H9 (cell line): Measurements from ENCODE around the gene FOLR2. TPM values are rescaled to one million over a fixed set of nuclear protein-coding genes. Genes with fewer than 3 reads are reported as not detected.

Experiments used
- DNase-seq: peaks from one replicate; pipeline ENCODE4 v3.0.0-alpha.2; 2017
- H2AFZ ChIP-seq: one replicate; pipeline ENCODE4 v1.6.1; 2013; ENCODE audit warnings: mild to moderate bottlenecking, low read length, control low read depth, moderate library complexity
- H2AK5ac ChIP-seq: 2 replicates; pipeline ENCODE4 v1.6.1; 2013; ENCODE audit warnings: low read length, control low read depth, mixed read lengths; ENCODE audit not compliant: insufficient read length
- H2BK120ac ChIP-seq: one replicate; pipeline ENCODE4 v1.6.1; 2013; ENCODE audit warnings: low read depth, mild to moderate bottlenecking, low read length, control low read depth, inconsistent platforms; ENCODE audit not compliant: poor library complexity, severe bottlenecking
- H2BK12ac ChIP-seq: 2 replicates; pipeline ENCODE4 v1.6.1; 2013; ENCODE audit warnings: low read length, control low read depth, mixed read lengths, low read depth; ENCODE audit not compliant: insufficient read length
- H2BK15ac ChIP-seq: 2 replicates; pipeline ENCODE4 v1.6.1; 2013; ENCODE audit warnings: low read depth, low read length, control low read depth
- H2BK20ac ChIP-seq: one replicate; pipeline ENCODE4 v1.6.1; 2013; ENCODE audit warnings: low read depth, mild to moderate bottlenecking, low read length, control low read depth, inconsistent platforms; ENCODE audit not compliant: poor library complexity, severe bottlenecking
- H2BK5ac ChIP-seq: 2 replicates; pipeline ENCODE4 v1.6.1; 2013; ENCODE audit warnings: low read length, control low read depth, mixed read lengths; ENCODE audit not compliant: insufficient read length
- H3K14ac ChIP-seq: 2 replicates; pipeline ENCODE4 v1.6.1; 2013; ENCODE audit warnings: low read length, control low read depth; ENCODE audit not compliant: insufficient read depth
- H3K18ac ChIP-seq: 2 replicates; pipeline ENCODE4 v1.6.1; 2013; ENCODE audit warnings: low read depth, mild to moderate bottlenecking, mixed read lengths, low read length, control low read depth; ENCODE audit not compliant: insufficient read length
- H3K23ac ChIP-seq: 2 replicates; pipeline ENCODE4 v1.6.1; 2013; ENCODE audit warnings: low read length, control low read depth, mixed read lengths, low read depth; ENCODE audit not compliant: insufficient read length
- H3K23me2 ChIP-seq: 2 replicates; pipeline ENCODE4 v1.6.1; 2013; ENCODE audit warnings: low read depth, mild to moderate bottlenecking, mixed read lengths, low read length, control low read depth; ENCODE audit not compliant: insufficient read length, poor library complexity, severe bottlenecking
- H3K27ac ChIP-seq: 2 replicates; pipeline ENCODE4 v1.5.1; 2013; ENCODE audit warnings: low read length, control low read depth, mixed read lengths, low read depth; ENCODE audit not compliant: insufficient read length
- H3K27me3 ChIP-seq: 2 replicates; pipeline ENCODE4 v1.6.1; 2013; ENCODE audit warnings: low read length, control low read depth, inconsistent platforms; ENCODE audit not compliant: insufficient read depth
- H3K4ac ChIP-seq: 2 replicates; pipeline ENCODE4 v1.6.1; 2013; ENCODE audit warnings: low read depth, mild to moderate bottlenecking, control low read depth, inconsistent platforms, low read length, moderate library complexity
- H3K4me1 ChIP-seq: 2 replicates; pipeline ENCODE4 v1.6.1; 2013; ENCODE audit warnings: low read length, control low read depth, inconsistent platforms; ENCODE audit not compliant: insufficient read depth
- H3K4me2 ChIP-seq: 2 replicates; pipeline ENCODE4 v1.6.1; 2013; ENCODE audit warnings: low read length, control low read depth, mixed read lengths; ENCODE audit not compliant: insufficient read length, insufficient read depth
- H3K56ac ChIP-seq: 2 replicates; pipeline ENCODE4 v1.6.1; 2013; ENCODE audit warnings: low read depth, mild to moderate bottlenecking, mixed read lengths, low read length, control low read depth; ENCODE audit not compliant: insufficient read length
- H3K79me1 ChIP-seq: 2 replicates; pipeline ENCODE4 v1.6.1; 2013; ENCODE audit warnings: low read depth, mild to moderate bottlenecking, moderate library complexity, low read length, control low read depth, inconsistent platforms; ENCODE audit not compliant: insufficient read depth, poor library complexity, severe bottlenecking
- H3K79me2 ChIP-seq: 2 replicates; pipeline ENCODE4 v1.6.1; 2013; ENCODE audit warnings: low read length, control low read depth, inconsistent platforms; ENCODE audit not compliant: insufficient read depth
- H3K9ac ChIP-seq: 2 replicates; pipeline ENCODE4 v1.6.1; 2013; ENCODE audit warnings: low read length, control low read depth, mixed read lengths; ENCODE audit not compliant: insufficient read length; ENCODE audit errors: extremely low read depth
- H3K9me3 ChIP-seq: one replicate; pipeline ENCODE4 v1.6.1; 2013; ENCODE audit warnings: low read depth, low read length, inconsistent platforms; ENCODE audit not compliant: control insufficient read depth
- H3T11ph ChIP-seq: one replicate; pipeline ENCODE4 v1.6.1; 2013; ENCODE audit warnings: mild to moderate bottlenecking, low read length, control low read depth, inconsistent platforms
- H4K20me1 ChIP-seq: one replicate; pipeline ENCODE4 v1.6.1; 2013; ENCODE audit not compliant: control insufficient read depth, insufficient read length, insufficient read depth
- H4K5ac ChIP-seq: 2 replicates; pipeline ENCODE4 v1.6.1; 2013; ENCODE audit warnings: low read depth, mild to moderate bottlenecking, mixed read lengths, low read length, control low read depth; ENCODE audit not compliant: insufficient read length
- H4K8ac ChIP-seq: replicated peaks from 2 replicates; pipeline ENCODE4 v1.6.1; 2013; ENCODE audit warnings: low read length, control low read depth, mixed read lengths, low read depth; ENCODE audit not compliant: insufficient read length
- H4K91ac ChIP-seq: 2 replicates; pipeline ENCODE4 v1.6.1; 2013; ENCODE audit warnings: low read depth, mild to moderate bottlenecking, moderate library complexity, mixed read lengths, low read length, control low read depth; ENCODE audit not compliant: insufficient read length
- H3K27ac Mint-ChIP-seq, 3 experiments: 2 replicates in 2 of 3; 3 replicates in 1 of 3; pipeline ENCODE4 v1.8.0; 2020 to 2021; ENCODE audit warnings: mixed read lengths in 3 of 3, mild to moderate bottlenecking in 1 of 3, moderate library complexity in 1 of 3
- H3K27me3 Mint-ChIP-seq: 2 replicates; pipeline ENCODE4 v1.8.0; 2021; ENCODE audit warnings: low read depth, mild to moderate bottlenecking, moderate library complexity, mixed read lengths
- H3K36me3 Mint-ChIP-seq, 3 experiments: 2 replicates in 2 of 3; 3 replicates in 1 of 3; pipeline ENCODE4 v1.8.0; 2020 to 2021; ENCODE audit warnings: low read depth in 3 of 3, mixed read lengths in 3 of 3; ENCODE audit not compliant: insufficient read depth in 1 of 3
- H3K4me1 Mint-ChIP-seq, 2 experiments: 2 replicates each; pipeline ENCODE4 v1.8.0; 2020; ENCODE audit warnings: mixed read lengths in 2 of 2
- H3K4me3 Mint-ChIP-seq, 2 experiments: 2 replicates in 1 of 2; 3 replicates in 1 of 2; pipeline ENCODE4 v1.8.0; 2020 to 2021; ENCODE audit warnings: mild to moderate bottlenecking in 2 of 2, mixed read lengths in 2 of 2, moderate library complexity in 1 of 2
- H3K9me3 Mint-ChIP-seq, 2 experiments: 2 replicates in 1 of 2; 3 replicates in 1 of 2; pipeline ENCODE4 v1.8.0; 2020; ENCODE audit warnings: mild to moderate bottlenecking in 2 of 2, mixed read lengths in 2 of 2, moderate library complexity in 1 of 2
- WGBS: extraction: QIAGEN DNeasy Blood & Tissue Kit; methylation state at CpG from one replicate; pipeline ENCODE4 v1.1.7; 2013; ENCODE audit warnings: missing lambda C conversion rate, low lambda C conversion rate, mixed read lengths; ENCODE audit not compliant: insufficient read length; ENCODE audit errors: extremely low coverage; 5-methylcytosine and 5-hydroxymethylcytosine counted together
- total RNA-seq: library from RNA; stranded (reverse); gene quantifications from 2 replicates; pipeline ENCODE4 v1.2.1, GENCODE V29; 2021
- TF ChIP-seq, protein P1 (sequence below): fragments of 200-600 bp; sonication (generic); conservative IDR thresholded peaks from 3 replicates; pipeline ENCODE4 v1.8.0; 2021; ENCODE audit warnings: antibody characterized with exemption, mild to moderate bottlenecking

The FOLR2 gene
- total RNA-seq, 1 experiment from 2014 or later, result not detected

DNA sequence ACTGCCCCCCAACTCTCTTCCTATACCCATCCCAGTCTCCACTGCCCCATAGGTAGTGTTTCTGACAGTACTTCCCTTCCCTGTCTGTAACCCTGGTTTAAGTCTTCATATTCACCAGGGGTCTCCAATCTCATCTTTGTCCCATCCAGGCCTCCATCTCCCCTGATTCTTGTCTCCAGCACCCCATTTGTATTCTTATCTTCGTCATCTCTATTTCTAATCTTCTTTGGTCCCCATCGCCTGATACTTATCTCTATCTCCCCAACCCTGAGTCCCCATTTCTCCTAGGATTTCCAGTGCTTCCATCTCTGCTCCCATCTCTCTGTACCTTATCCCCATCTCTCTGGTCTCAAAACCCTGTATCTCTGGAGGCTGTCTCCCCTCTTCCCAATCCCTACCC is 25.5 kb downstream of the FOLR2 start:
- TF ChIP-seq, protein P1, sequence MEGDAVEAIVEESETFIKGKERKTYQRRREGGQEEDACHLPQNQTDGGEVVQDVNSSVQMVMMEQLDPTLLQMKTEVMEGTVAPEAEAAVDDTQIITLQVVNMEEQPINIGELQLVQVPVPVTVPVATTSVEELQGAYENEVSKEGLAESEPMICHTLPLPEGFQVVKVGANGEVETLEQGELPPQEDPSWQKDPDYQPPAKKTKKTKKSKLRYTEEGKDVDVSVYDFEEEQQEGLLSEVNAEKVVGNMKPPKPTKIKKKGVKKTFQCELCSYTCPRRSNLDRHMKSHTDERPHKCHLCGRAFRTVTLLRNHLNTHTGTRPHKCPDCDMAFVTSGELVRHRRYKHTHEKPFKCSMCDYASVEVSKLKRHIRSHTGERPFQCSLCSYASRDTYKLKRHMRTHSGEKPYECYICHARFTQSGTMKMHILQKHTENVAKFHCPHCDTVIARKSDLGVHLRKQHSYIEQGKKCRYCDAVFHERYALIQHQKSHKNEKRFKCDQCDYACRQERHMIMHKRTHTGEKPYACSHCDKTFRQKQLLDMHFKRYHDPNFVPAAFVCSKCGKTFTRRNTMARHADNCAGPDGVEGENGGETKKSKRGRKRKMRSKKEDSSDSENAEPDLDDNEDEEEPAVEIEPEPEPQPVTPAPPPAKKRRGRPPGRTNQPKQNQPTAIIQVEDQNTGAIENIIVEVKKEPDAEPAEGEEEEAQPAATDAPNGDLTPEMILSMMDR, result no peak
- H3K56ac ChIP-seq, result no peak overlapping the region
- peaks cover 31% of the 10 kb centered on the region for H3K23me2 ChIP-seq
- H2BK20ac ChIP-seq, result no peak overlapping the region
- H4K20me1 ChIP-seq, result peaks cover 2% of the 10 kb centered on the region
- Mint-ChIP-seq H3K27ac (no peak overlapping the region), H3K36me3 (peaks cover 2 to 11% (median 5%) of the 10 kb centered on the region in 3 experiments; a peak in 6 of 7 replicates), H3K27me3 (peaks cover 42% of the 10 kb centered on the region), H3K4me3 (peak overlapping the region in 1 of 2 experiments; percentile 12; a peak in 2 of 5 replicates), H3K9me3 (peaks cover 0 to 6% of the 10 kb centered on the region in 2 experiments; a peak in 3 of 5 replicates), H3K4me1 (peaks cover 28 to 46% of the 10 kb centered on the region in 2 experiments)
- no peak overlapping the region for H3K9ac ChIP-seq
- H4K91ac ChIP-seq, result no peak overlapping the region
- H2BK12ac ChIP-seq, result no peak overlapping the region
- H3K4me2 ChIP-seq, result no peak overlapping the region
- H3K23ac ChIP-seq, result no peak overlapping the region
- H4K5ac ChIP-seq, result no peak overlapping the region
- H2AK5ac ChIP-seq, result no peak overlapping the region
- WGBS, result no CpG with 5 or more reads among the region's 2 CpGs
- peaks cover 5% of the 10 kb centered on the region; the same call in 1 of the 2 replicates for H3K4me1 ChIP-seq
- H2BK15ac ChIP-seq, result no peak overlapping the region
- DNase-seq, result peak; percentile 12
- H3T11ph ChIP-seq, result no peak overlapping the region
- H4K8ac ChIP-seq, result no peak overlapping the region
- no peak overlapping the region for H3K14ac ChIP-seq
- H3K27ac ChIP-seq, result no peak overlapping the region
- no peaks in the 10 kb centered on the region for H3K9me3 ChIP-seq
- H3K4ac ChIP-seq, result no peak overlapping the region
- H2AFZ ChIP-seq, result no peak overlapping the region
- peaks cover 73% of the 10 kb centered on the region for H3K27me3 ChIP-seq
- H3K79me1 ChIP-seq, result no peaks in the 10 kb centered on the region
- H2BK120ac ChIP-seq, result no peak overlapping the region
- H3K79me2 ChIP-seq, result no peaks in the 10 kb centered on the region
- no peak overlapping the region for H3K18ac ChIP-seq
- H2BK5ac ChIP-seq, result no peak overlapping the region
